ENCODE results near the gene TMEM132A.

Gene TMEM132A

GRCh38 chr11:60933416-60934123 is 9.3 kb downstream of the TMEM132A start:
- H2AFZ ChIP-seq (ENCODE audit: low read depth, low read length), result no peak overlapping the region
- TF ChIP-seq CTCF (IDR thresholded peaks at IDR 0.05; ENCODE audit: borderline replicate concordance, extremely low read depth, low read length, poor library complexity, severe bottlenecking), result no peak
- TF ChIP-seq EZH2 (IDR thresholded peaks at IDR 0.05; ENCODE audit: borderline replicate concordance, low read depth, low read length, severe bottlenecking), result no peak

GRCh38 chr11:60934124-60934789 is 10.0 kb downstream of the TMEM132A start:
- Histone ChIP-seq H3K9me3 (ENCODE audit: insufficient read depth, low read length, severe bottlenecking) (no peaks in the 10 kb centered on the region), H3K9ac (ENCODE audit: low read depth, low read length) (no peak overlapping the region), H3K27ac (ENCODE audit: low read length) (no peak overlapping the region), H4K20me1 (ENCODE audit: insufficient read depth, low read length) (no peaks in the 10 kb centered on the region), H3K27me3 (ENCODE audit: insufficient read depth, low read length, poor library complexity) (peaks cover 3% of the 10 kb centered on the region), H3K4me1 (ENCODE audit: insufficient read depth, low read length) (no peaks in the 10 kb centered on the region), H3K4me2 (ENCODE audit: insufficient read depth, low read length) (no peak overlapping the region), H3K4me3 (ENCODE audit: low read depth in 1 of 2, low read length in 2 of 2) (no peak overlapping the region), H3K36me3 (ENCODE audit: insufficient read depth, low read length) (no peaks in the 10 kb centered on the region), H3K79me2 (ENCODE audit: insufficient read depth, low read length) (no peaks in the 10 kb centered on the region), H2AFZ (ENCODE audit: low read depth, low read length) (no peak overlapping the region)
- DNase-seq (no peak), ATAC-seq (ENCODE audit: insufficient read depth, low read depth) (no peak)
- no peak for TF ChIP-seq EZH2 (IDR thresholded peaks at IDR 0.05; ENCODE audit: borderline replicate concordance, low read depth, low read length, severe bottlenecking)
- TF ChIP-seq CTCF (IDR thresholded peaks at IDR 0.05; ENCODE audit: borderline replicate concordance, extremely low read depth, low read length, poor library complexity, severe bottlenecking), result no peak

More at GRCh38 chr11:60933416-60934123, 9.3 kb downstream of the TMEM132A start:
- H3K9me3 ChIP-seq (ENCODE audit: insufficient read depth, low read length, severe bottlenecking), result no peaks in the 10 kb centered on the region
- no peak for ATAC-seq (ENCODE audit: insufficient read depth, low read depth)
- H3K79me2 ChIP-seq (ENCODE audit: insufficient read depth, low read length), result no peaks in the 10 kb centered on the region
- H3K27ac ChIP-seq (ENCODE audit: low read length), result no peak overlapping the region
- H3K9ac ChIP-seq (ENCODE audit: low read depth, low read length), result no peak overlapping the region
- H4K20me1 ChIP-seq (ENCODE audit: insufficient read depth, low read length), result no peaks in the 10 kb centered on the region
- H3K36me3 ChIP-seq (ENCODE audit: insufficient read depth, low read length), result no peaks in the 10 kb centered on the region
- H3K27me3 ChIP-seq (ENCODE audit: insufficient read depth, low read length, poor library complexity), result no peaks in the 10 kb centered on the region
- DNase-seq, result no peak
- no peak overlapping the region for H3K4me2 ChIP-seq (ENCODE audit: insufficient read depth, low read length)
- no peak overlapping the region for H3K4me3 ChIP-seq (ENCODE audit: low read depth in 1 of 2, low read length in 2 of 2)
- H3K4me1 ChIP-seq (ENCODE audit: insufficient read depth, low read length), result no peaks in the 10 kb centered on the region

GRCh38 chr11:60934790-60935605 is 10.7 kb downstream of the TMEM132A start:
- no peaks in the 10 kb centered on the region for H3K79me2 ChIP-seq (ENCODE audit: insufficient read depth, low read length)
- no peaks in the 10 kb centered on the region for H4K20me1 ChIP-seq (ENCODE audit: insufficient read depth, low read length)
- peaks cover 4% of the 10 kb centered on the region for H3K27me3 ChIP-seq (ENCODE audit: insufficient read depth, low read length, poor library complexity)
- H3K9ac ChIP-seq (ENCODE audit: low read depth, low read length), result no peak overlapping the region
- H3K36me3 ChIP-seq (ENCODE audit: insufficient read depth, low read length), result no peaks in the 10 kb centered on the region
- ATAC-seq (ENCODE audit: insufficient read depth, low read depth), result no peak
- no peak overlapping the region for H2AFZ ChIP-seq (ENCODE audit: low read depth, low read length)
- H3K9me3 ChIP-seq (ENCODE audit: insufficient read depth, low read length, severe bottlenecking), result no peaks in the 10 kb centered on the region
- TF ChIP-seq EZH2 (IDR thresholded peaks at IDR 0.05; ENCODE audit: borderline replicate concordance, low read depth, low read length, severe bottlenecking) (no peak), CTCF (IDR thresholded peaks at IDR 0.05; ENCODE audit: borderline replicate concordance, extremely low read depth, low read length, poor library complexity, severe bottlenecking) (no peak)
- DNase-seq, result no peak
- no peak overlapping the region for H3K4me2 ChIP-seq (ENCODE audit: insufficient read depth, low read length)
- no peak overlapping the region for H3K27ac ChIP-seq (ENCODE audit: low read length)
- no peaks in the 10 kb centered on the region for H3K4me1 ChIP-seq (ENCODE audit: insufficient read depth, low read length)
- no peak overlapping the region for H3K4me3 ChIP-seq (ENCODE audit: low read depth in 1 of 2, low read length in 2 of 2)

Measured in DND-41 (cell line).